Hepatocyte (in vitro differentiated cells): ENCODE results near the gene PDGFRB.

Experiments
- CTCF ChIP-seq: fragments of 200-600 bp; sonication (generic); IDR thresholded peaks from 2 replicates; pipeline ENCODE4 v1.5.1; 2016; ENCODE audit warnings: antibody characterized with exemption, mild to moderate bottlenecking; ENCODE audit not compliant: poor library complexity
- EZH2 ChIP-seq: fragments of 200-600 bp; sonication (generic); IDR thresholded peaks from 2 replicates; pipeline ENCODE4 v1.6.1; 2016; ENCODE audit warnings: antibody characterized with exemption, mild to moderate bottlenecking, borderline replicate concordance
- EZH2phosphoT487 ChIP-seq: fragments of 200-600 bp; sonication (generic); IDR thresholded peaks from one replicate; pipeline ENCODE4 v1.6.1; 2018; ENCODE audit warnings: antibody characterized with exemption, mild to moderate bottlenecking, low read depth, moderate library complexity; ENCODE audit not compliant: unreplicated experiment, severe bottlenecking

GRCh38 chr5:150186137-150186536, 30.5 kb upstream of the PDGFRB start:
- TF ChIP-seq CTCF (no peak), EZH2 (no peak), EZH2phosphoT487 (no peak)
